Measurements from ENCODE around the gene PTGS1. TPM values are rescaled to one million over a fixed set of nuclear protein-coding genes. Genes with fewer than 3 reads are reported as not detected.

The PTGS1 gene
- total and polyA plus RNA-seq, 9 of the 15 experiments (the other 6 are each of a cell fraction or from before 2014, with no cell fraction given): 3.4 to 12.9 (median 5.3) TPM

DNA sequence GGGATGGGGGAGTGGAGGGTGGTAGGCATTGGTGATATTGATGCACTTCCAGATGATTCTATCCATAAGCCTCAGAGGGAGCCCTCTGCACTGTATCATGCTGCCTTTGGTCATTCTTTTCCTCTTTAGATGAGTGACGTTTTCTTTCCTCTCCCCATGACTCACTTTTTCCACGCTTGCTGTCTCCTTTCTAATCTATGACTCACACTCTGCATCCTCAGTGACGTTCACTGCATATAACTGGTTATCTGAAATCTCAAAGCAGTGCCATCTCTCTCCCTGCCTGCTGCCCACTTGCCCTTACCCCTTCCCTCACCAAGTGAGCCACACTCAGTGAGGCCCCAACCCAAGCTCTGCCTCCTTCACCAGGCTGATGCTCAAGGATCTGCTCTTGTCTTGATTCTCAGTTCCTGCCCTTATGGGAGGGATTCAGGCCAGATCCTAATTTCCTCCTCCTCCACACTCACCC is 31.6 kb downstream of the PTGS1 start (continued):
- TF ChIP-seq ZNF449 (CRISPR knock-in tag; IDR thresholded peaks at IDR 0.05): no peak
- TF ChIP-seq SIX5 (IDR thresholded peaks at IDR 0.05; ENCODE audit: borderline replicate concordance in 1 of 2, insufficient read depth in 1 of 2, low read depth in 1 of 2, low read length in 2 of 2): no peak
- no peak for TF ChIP-seq TBL1XR1 (IDR thresholded peaks at IDR 0.05; ENCODE audit: low read length in 2 of 2)
- no peak for TF ChIP-seq POLR2B (IDR thresholded peaks at IDR 0.05; ENCODE audit: low read depth, partially characterized antibody)
- peak; percentile 28; the same call in 1 of the 2 replicates for TF ChIP-seq MYNN (IDR thresholded peaks at IDR 0.05)
- no peak for TF ChIP-seq MYNN (CRISPR knock-in tag; IDR thresholded peaks at IDR 0.05)
- TF ChIP-seq ZNF354B (CRISPR knock-in tag; IDR thresholded peaks at IDR 0.05): no peak
- no peak for TF ChIP-seq HNRNPL (IDR thresholded peaks at IDR 0.05; ENCODE audit: low read depth, low read length)
- no peak for TF ChIP-seq ELK3 (CRISPR knock-in tag; IDR thresholded peaks at IDR 0.05)
- TF ChIP-seq HNRNPH1 (optimal IDR thresholded peaks at IDR 0.05; ENCODE audit: low read depth, low read length): no peak
- no peak for TF ChIP-seq PHF8 (IDR thresholded peaks at IDR 0.05; ENCODE audit: borderline replicate concordance, low read length)
- TF ChIP-seq ZNF311 (CRISPR knock-in tag; IDR thresholded peaks at IDR 0.05): no peak
- no peak for TF ChIP-seq NFIX (CRISPR knock-in tag; IDR thresholded peaks at IDR 0.05; ENCODE audit: low read depth)
- no peak for TF ChIP-seq ZNF347 (CRISPR knock-in tag; IDR thresholded peaks at IDR 0.05; ENCODE audit: low read depth)
- no peak for TF ChIP-seq ZNF165 (CRISPR knock-in tag; IDR thresholded peaks at IDR 0.05; ENCODE audit: borderline replicate concordance)
- TF ChIP-seq SFPQ (IDR thresholded peaks at IDR 0.05; ENCODE audit: low read depth, low read length): no peak
- no peak for TF ChIP-seq ZZZ3 (IDR thresholded peaks at IDR 0.05)
- TF ChIP-seq ELF4 (CRISPR knock-in tag; IDR thresholded peaks at IDR 0.05): peak; percentile 70; the same call in 1 of the 2 replicates
- TF ChIP-seq, protein P1, sequence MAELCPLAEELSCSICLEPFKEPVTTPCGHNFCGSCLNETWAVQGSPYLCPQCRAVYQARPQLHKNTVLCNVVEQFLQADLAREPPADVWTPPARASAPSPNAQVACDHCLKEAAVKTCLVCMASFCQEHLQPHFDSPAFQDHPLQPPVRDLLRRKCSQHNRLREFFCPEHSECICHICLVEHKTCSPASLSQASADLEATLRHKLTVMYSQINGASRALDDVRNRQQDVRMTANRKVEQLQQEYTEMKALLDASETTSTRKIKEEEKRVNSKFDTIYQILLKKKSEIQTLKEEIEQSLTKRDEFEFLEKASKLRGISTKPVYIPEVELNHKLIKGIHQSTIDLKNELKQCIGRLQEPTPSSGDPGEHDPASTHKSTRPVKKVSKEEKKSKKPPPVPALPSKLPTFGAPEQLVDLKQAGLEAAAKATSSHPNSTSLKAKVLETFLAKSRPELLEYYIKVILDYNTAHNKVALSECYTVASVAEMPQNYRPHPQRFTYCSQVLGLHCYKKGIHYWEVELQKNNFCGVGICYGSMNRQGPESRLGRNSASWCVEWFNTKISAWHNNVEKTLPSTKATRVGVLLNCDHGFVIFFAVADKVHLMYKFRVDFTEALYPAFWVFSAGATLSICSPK (IDR thresholded peaks at IDR 0.05; ENCODE audit: borderline replicate concordance): no peak
- no peak for TF ChIP-seq TCFL5 (CRISPR knock-in tag; conservative IDR thresholded peaks at IDR 0.05)
- TF ChIP-seq ARNT (IDR thresholded peaks at IDR 0.05): no peak
